H1 (cell line): Measurements from ENCODE around the gene SEL1L2. TPM values are rescaled to one million over a fixed set of nuclear protein-coding genes. Genes with fewer than 3 reads are reported as not detected.

ENCODE experiments used
- CTCF ChIA-PET: fragments of 300-600 bp; sonication (Branson Sonifier 250); formaldehyde crosslinking; loops from one replicate; lab custom pipeline; 2021; ENCODE audit not compliant: partially characterized antibody; lab: Charles Lee
- POLR2A ChIA-PET: fragments of 300-600 bp; sonication (Branson Sonifier 250); formaldehyde crosslinking; loops from one replicate; lab custom pipeline; 2021; ENCODE audit warnings: inconsistent platforms; ENCODE audit not compliant: partially characterized antibody; lab: Charles Lee
- DNase-seq, 2 experiments: peaks; one replicate each; pipeline versions ENCODE4 v3.0.0 to v3.0.0-alpha.2; 2010 to 2022; ENCODE audit warnings: low spot score in 2 of 2, low read depth in 1 of 2, mixed read lengths in 1 of 2
- FAIRE-seq: peaks from 2 replicates; lab custom pipeline; 2011; peaks lifted over from hg19 to GRCh38; lab: Jason Lieb, UNC
- H2AFZ ChIP-seq: 2 replicates; pipeline ENCODE4 v1.8.1; 2012; ENCODE audit warnings: low read length, inconsistent platforms
- H2AK5ac ChIP-seq: 2 replicates; pipeline ENCODE4 v1.6.1; 2013; ENCODE audit warnings: low read depth, low read length
- H2BK120ac ChIP-seq: replicated peaks from 2 replicates; pipeline ENCODE3; 2013; ENCODE audit warnings: low read depth, low read length, inconsistent platforms
- H2BK12ac ChIP-seq: 2 replicates; pipeline ENCODE4 v1.6.1; 2013; ENCODE audit warnings: low read depth, low read length
- H2BK15ac ChIP-seq: 2 replicates; pipeline ENCODE4 v1.6.1; 2013; ENCODE audit warnings: low read length
- H2BK20ac ChIP-seq: 2 replicates; pipeline ENCODE4 v1.6.1; 2013; ENCODE audit warnings: low read length
- H2BK5ac ChIP-seq: 2 replicates; pipeline ENCODE4 v1.6.1; 2013; ENCODE audit warnings: low read depth, low read length
- H3K14ac ChIP-seq: 2 replicates; pipeline ENCODE4 v1.6.1; 2013; ENCODE audit warnings: inconsistent platforms; ENCODE audit not compliant: insufficient read length
- H3K18ac ChIP-seq: 2 replicates; pipeline ENCODE4 v1.6.1; 2013; ENCODE audit warnings: low read length; ENCODE audit errors: extremely low read depth
- H3K23ac ChIP-seq: 2 replicates; pipeline ENCODE4 v1.6.1; 2013; ENCODE audit warnings: inconsistent platforms; ENCODE audit not compliant: insufficient read length
- H3K23me2 ChIP-seq: 2 replicates; pipeline ENCODE4 v1.6.1; 2013; ENCODE audit warnings: low read depth, low read length
- H3K27ac ChIP-seq: 2 replicates; pipeline ENCODE4 v1.6.1; 2011; ENCODE audit warnings: low read depth, low read length, inconsistent platforms
- H3K27me3 ChIP-seq, 4 experiments: replicated peaks in 1 of 4; 1 replicate in 1 of 4; 2 replicates in 3 of 4; pipeline versions ENCODE4 v1.6.1 to v1.8.1; 2011 to 2013; ENCODE audit warnings: low read length in 3 of 4, mild to moderate bottlenecking in 3 of 4, inconsistent platforms in 2 of 4, mixed read lengths in 2 of 4, moderate library complexity in 1 of 4; ENCODE audit not compliant: control insufficient read depth in 3 of 4, insufficient read depth in 3 of 4; ENCODE audit errors: extremely low read depth in 1 of 4
- H3K36me3 ChIP-seq, 4 experiments: 2 replicates each; pipeline versions ENCODE4 v1.6.1 to v1.8.1; 2011 to 2013; ENCODE audit warnings: mild to moderate bottlenecking in 4 of 4, low read length in 3 of 4, moderate library complexity in 2 of 4, control low read depth in 1 of 4, inconsistent platforms in 1 of 4; ENCODE audit not compliant: insufficient read depth in 4 of 4, control insufficient read depth in 2 of 4
- H3K4ac ChIP-seq: replicated peaks from 2 replicates; pipeline ENCODE3; 2013; ENCODE audit warnings: low read length, low read depth, mixed read lengths, inconsistent platforms; ENCODE audit not compliant: insufficient read length
- H3K4me1 ChIP-seq, 4 experiments: replicated peaks in 1 of 4; 1 replicate in 1 of 4; 2 replicates in 3 of 4; pipeline versions ENCODE4 v1.6.1 to v1.8.1; 2011 to 2013; ENCODE audit warnings: low read length in 3 of 4, inconsistent platforms in 2 of 4, mixed read lengths in 1 of 4; ENCODE audit not compliant: insufficient read depth in 4 of 4, control insufficient read depth in 3 of 4
- H3K4me2 ChIP-seq, 2 experiments: 2 replicates each; pipeline versions ENCODE4 v1.6.1 to v1.8.1; 2011 to 2013; ENCODE audit warnings: low read depth in 2 of 2, low read length in 2 of 2, control low read depth in 1 of 2, inconsistent platforms in 1 of 2, mild to moderate bottlenecking in 1 of 2; ENCODE audit not compliant: insufficient read depth in 1 of 2
- H3K4me3 ChIP-seq, 4 experiments: fragments of 200-600, 300-600 bp in 1 of 4; sonication (generic), shearing (Covaris generic), sonication (Bioruptor Twin) in 1 of 4; 2 replicates each; pipeline versions ENCODE4 v1.5.1 to v1.8.1; 2011 to 2016; ENCODE audit warnings: low read length in 4 of 4, low read depth in 3 of 4, control low read depth in 2 of 4, inconsistent platforms in 2 of 4, mild to moderate bottlenecking in 2 of 4, mixed read lengths in 1 of 4, moderate library complexity in 1 of 4; ENCODE audit not compliant: insufficient read depth in 2 of 4; ENCODE audit errors: extremely low read depth in 1 of 4
- H3K56ac ChIP-seq: replicated peaks from 2 replicates; pipeline ENCODE3; 2013; ENCODE audit warnings: low read depth, mild to moderate bottlenecking, mixed read lengths, low read length, inconsistent platforms; ENCODE audit not compliant: insufficient read length
- H3K79me1 ChIP-seq: 2 replicates; pipeline ENCODE4 v1.6.1; 2013; ENCODE audit warnings: low read depth, low read length, control low read depth
- H3K79me2 ChIP-seq, 2 experiments: 2 replicates each; pipeline versions ENCODE4 v1.6.1 to v1.8.1; 2012 to 2013; ENCODE audit warnings: low read length in 2 of 2, mild to moderate bottlenecking in 2 of 2, inconsistent platforms in 1 of 2; ENCODE audit not compliant: insufficient read depth in 2 of 2, control insufficient read depth in 1 of 2
- H3K9ac ChIP-seq, 4 experiments: replicated peaks in 1 of 4; 1 replicate in 1 of 4; 2 replicates in 3 of 4; pipeline versions ENCODE4 v1.6.1 to v1.8.1; 2011 to 2013; ENCODE audit warnings: low read depth in 3 of 4, low read length in 3 of 4, control low read depth in 2 of 4, mild to moderate bottlenecking in 2 of 4, moderate library complexity in 2 of 4, inconsistent platforms in 1 of 4; ENCODE audit errors: extremely low read depth in 1 of 4
- H3K9me3 ChIP-seq, 2 experiments: 2 replicates each; pipeline versions ENCODE4 v1.6.1 to v1.8.1; 2012 to 2013; ENCODE audit warnings: mild to moderate bottlenecking in 2 of 2, moderate library complexity in 2 of 2, control low read depth in 1 of 2, inconsistent platforms in 1 of 2, low read depth in 1 of 2, low read length in 1 of 2, mixed read lengths in 1 of 2; ENCODE audit not compliant: insufficient read depth in 2 of 2
- H4K20me1 ChIP-seq, 2 experiments: replicated peaks in 1 of 2; 2 replicates each; pipeline versions ENCODE3 to v1.8.1; 2011 to 2013; ENCODE audit warnings: inconsistent platforms in 2 of 2, low read length in 2 of 2, mild to moderate bottlenecking in 1 of 2; ENCODE audit not compliant: insufficient read depth in 2 of 2, control insufficient read depth in 1 of 2
- H4K5ac ChIP-seq: 2 replicates; pipeline ENCODE4 v1.6.1; 2013; ENCODE audit warnings: low read length, low read depth, mixed read lengths, inconsistent platforms; ENCODE audit not compliant: insufficient read length
- H4K8ac ChIP-seq: 2 replicates; pipeline ENCODE4 v1.8.0; 2013; ENCODE audit warnings: mild to moderate bottlenecking, moderate library complexity, low read length, inconsistent platforms; ENCODE audit not compliant: insufficient read depth; ENCODE audit errors: extremely low read depth
- H4K91ac ChIP-seq: replicated peaks from 2 replicates; pipeline ENCODE3; 2013; ENCODE audit warnings: low read length, mixed read lengths, inconsistent platforms; ENCODE audit not compliant: insufficient read length
- BRCA1 ChIP-seq: IDR thresholded peaks from 2 replicates; pipeline ENCODE4 v1.6.1; 2012; ENCODE audit warnings: low read depth, low read length, improper control_type of control experiment
- RAD21 ChIP-seq, 2 experiments: IDR thresholded peaks in 1 of 2; conservative IDR thresholded peaks in 1 of 2; 2 replicates each; pipeline ENCODE4 v1.6.1; 2011; ENCODE audit warnings: low read depth in 2 of 2, low read length in 2 of 2, improper control_type of control experiment in 1 of 2, inconsistent platforms in 1 of 2, mild to moderate bottlenecking in 1 of 2, moderate library complexity in 1 of 2
- SRF ChIP-seq: IDR thresholded peaks from 2 replicates; pipeline ENCODE4 v1.6.1; 2011; ENCODE audit warnings: mild to moderate bottlenecking, low read depth, low read length, moderate library complexity
- WGBS, 2 experiments: shearing (Covaris generic) in 1 of 2; methylation state at CpG; one replicate each; pipeline versions ENCODE4 v1.1.6 to v1.1.7; 2013 to 2015; ENCODE audit warnings: low lambda C conversion rate in 2 of 2, mixed read lengths in 2 of 2, inconsistent platforms in 1 of 2, low coverage in 1 of 2, missing lambda C conversion rate in 1 of 2; ENCODE audit not compliant: insufficient replicate concordance in 2 of 2, insufficient coverage in 1 of 2, insufficient read length in 1 of 2; ENCODE audit errors: extremely low coverage in 1 of 2, missing lambda C conversion rate in 1 of 2; 5-methylcytosine and 5-hydroxymethylcytosine counted together
- polyA plus RNA-seq, 7 experiments: library from polyadenylated mRNA; depleted of rRNA in 3 of 7; stranded (reverse) in 5 of 7; unstranded in 2 of 7; fragments of >200 nt in 5 of 7; fragments of 200-250 nt in 2 of 7; gene quantifications; 1 replicate in 5 of 7; 2 replicates in 1 of 7; 4 replicates in 1 of 7; pipeline versions ENCODE4 v1.2.1 to v1.2.3, GENCODE V29; 2011 to 2013; ENCODE audit warnings: missing spikeins in 2 of 7, mixed read lengths in 2 of 7
- total RNA-seq: library from RNA; stranded (reverse); fragmentation: NEBNext Ultra II Directional; extraction: Animal tissue kit (Norgen Biotek cat#: 25700); gene quantifications from 2 replicates; pipeline ENCODE4 v1.2.1, GENCODE V29; 2021

SEL1L2 gene
- total and polyA plus RNA-seq, 2 of the 8 experiments (the other 6 are each of a cell fraction or from before 2014, with no cell fraction given), result not detected

GRCh38 chr20:13841206-13841605 is 149.2 kb downstream of the SEL1L2 start:
- H3K4me2 ChIP-seq, result no peak overlapping the region
- H2BK120ac ChIP-seq, result no peak overlapping the region
- no peak overlapping the region for H2BK20ac ChIP-seq
- H3K9me3 ChIP-seq, result no peaks in the 10 kb centered on the region
- no peaks in the 10 kb centered on the region for H3K79me1 ChIP-seq
- no peaks in the 10 kb centered on the region for H3K79me2 ChIP-seq
- H2BK12ac ChIP-seq, result no peak overlapping the region
- H3K23ac ChIP-seq, result no peak overlapping the region
- no peak overlapping the region for H4K8ac ChIP-seq
- no peaks in the 10 kb centered on the region for H3K36me3 ChIP-seq
- no peak overlapping the region for H3K4me3 ChIP-seq
- H3K9ac ChIP-seq, result no peak overlapping the region
- CTCF ChIA-PET, result interaction anchor here (0.6 to 2.7 kb wide), 6 partner anchors 16 to 1555 kb away, joined by 3 to 12 read pairs (median 5); no protein-coding TSS in a partner anchor
- no peaks in the 10 kb centered on the region for H3K27me3 ChIP-seq
- DNase-seq (no peak), FAIRE-seq (no peak)
- no peak overlapping the region for H2AFZ ChIP-seq
- H3K27ac ChIP-seq, result no peak overlapping the region
- no peak overlapping the region for H4K5ac ChIP-seq
- H3K14ac ChIP-seq, result no peak overlapping the region
- no peak overlapping the region for H2AK5ac ChIP-seq
- POLR2A ChIA-PET, result no interaction called here
- no peaks in the 10 kb centered on the region for H3K4me1 ChIP-seq
- no peak overlapping the region for H3K56ac ChIP-seq
- no peak overlapping the region for H2BK15ac ChIP-seq
- no peak overlapping the region for H3K4ac ChIP-seq
- 95% methylated on average over 3 of the region's 3 CpGs; no CpG with 5 or more reads in 1 of the 2 experiments for WGBS, 2 experiments
- no peaks in the 10 kb centered on the region for H3K23me2 ChIP-seq
- H2BK5ac ChIP-seq, result no peak overlapping the region
- H4K20me1 ChIP-seq, result no peaks in the 10 kb centered on the region
- no peak overlapping the region for H4K91ac ChIP-seq
- no peak overlapping the region for H3K18ac ChIP-seq
- TF ChIP-seq SRF, result no peak
- TF ChIP-seq BRCA1, result no peak
- TF ChIP-seq RAD21 (IDR thresholded peaks at IDR 0.05 in 1 of 2, conservative IDR thresholded peaks at IDR 0.05 in 1 of 2; ENCODE audit: low read depth in 2 of 2, low read length in 2 of 2), result no peak
